GM19397 (cell line): Measurements from ENCODE around the gene FRAT2.
A peak's percentile ranks its signal among the peaks of the same experiment; 100 is the strongest.
"Not testable (repeated sequence)": the region's sequence is repeated elsewhere in the genome, so short reads cannot be mapped to it uniquely, and the experiment has no call there.

Experiments used
- ATAC-seq: cut with Tn5 transposase; IDR thresholded peaks from one replicate; pipeline ENCODE4 v1.9.1; 2021; ENCODE audit warnings: mild to moderate bottlenecking, moderate library complexity; ENCODE audit not compliant: unreplicated experiment

Gene FRAT2

GRCh38 chr10:97356918-97357317 is 22.4 kb upstream of the FRAT2 start:
- ATAC-seq, result no peak

- no peak for ATAC-seq
These were observed 21.9 kb upstream of the FRAT2 start for GRCh38 chr10:97356318-97356914.

- no peak for ATAC-seq
These were observed 21.0 kb upstream of the FRAT2 start for GRCh38 chr10:97355571-97355975.

GRCh38 chr10:97353945-97354344 is 19.4 kb upstream of the FRAT2 start:
- no peak for ATAC-seq

- ATAC-seq, result no peak
These were observed 15.4 kb upstream of the FRAT2 start for GRCh38 chr10:97349752-97350513.

- ATAC-seq, result no peak
These were observed 12.8 kb upstream of the FRAT2 start for GRCh38 chr10:97347317-97347716.

GRCh38 chr10:97343664-97344063 is 9.1 kb upstream of the FRAT2 start:
- not testable (repeated sequence) for ATAC-seq

- ATAC-seq, result no peak
These were observed 6.9 kb upstream of the FRAT2 start for GRCh38 chr10:97341416-97341815.

GRCh38 chr10:97338041-97338440 is 3.5 kb upstream of the FRAT2 start:
- ATAC-seq, result no peak

- ATAC-seq, result no peak
These were observed 2.7 kb upstream of the FRAT2 start for GRCh38 chr10:97336942-97337831.

GRCh38 chr10:97336446-97336845 is 1.9 kb upstream of the FRAT2 start:
- no peak for ATAC-seq

- ATAC-seq, result no peak
These were observed 1.5 kb upstream of the FRAT2 start for GRCh38 chr10:97336006-97336405.

- no peak for ATAC-seq
These were observed 675 bp upstream of the FRAT2 start for GRCh38 chr10:97335188-97335619.

GRCh38 chr10:97333601-97334369 is 744 bp downstream of the FRAT2 start:
- peak; percentile 24 for ATAC-seq

GRCh38 chr10:97333351-97333600 is 1.3 kb downstream of the FRAT2 start:
- no peak for ATAC-seq

GRCh38 chr10:97332591-97333350 is 1.8 kb downstream of the FRAT2 start:
- no peak for ATAC-seq

GRCh38 chr10:97331153-97331703 is 3.3 kb downstream of the FRAT2 start:
- ATAC-seq, result no peak

GRCh38 chr10:97329766-97330165 is 4.8 kb downstream of the FRAT2 start:
- no peak for ATAC-seq

GRCh38 chr10:97328646-97329453 is 5.7 kb downstream of the FRAT2 start:
- ATAC-seq, result no peak
